K562 (cell line): ENCODE results near the gene TFPT. TPM values are rescaled to one million over a fixed set of nuclear protein-coding genes. Genes with fewer than 3 reads are reported as not detected.

ENCODE experiments used
- AFF4 ChIP-seq: sonication (generic); formaldehyde crosslinking; IDR thresholded peaks from 2 replicates; pipeline ENCODE4 v1.8.0; 2023; ENCODE audit warnings: mild to moderate bottlenecking, missing genetic modification reagents
- ATF7 ChIP-seq: fragments of 450-650 bp; IDR thresholded peaks from 2 replicates; pipeline ENCODE4 v1.7.1; 2014; ENCODE audit warnings: mild to moderate bottlenecking, moderate library complexity
- FOSL1 ChIP-seq: fragments of 200-800 bp; sonication (Bioruptor generic); conservative IDR thresholded peaks from 2 replicates; pipeline ENCODE4 v1.6.1; 2016; ENCODE audit warnings: missing genetic modification characterization, missing compliant biosample characterization
- KDM1A ChIP-seq, 2 experiments: fragments of 450-650 bp; IDR thresholded peaks; 2 replicates each; pipeline ENCODE4 v1.6.1; 2016; ENCODE audit warnings: mild to moderate bottlenecking in 2 of 2
- MGA ChIP-seq: fragments of 450-650 bp; IDR thresholded peaks from 2 replicates; pipeline ENCODE4 v1.6.1; 2016; ENCODE audit warnings: mild to moderate bottlenecking, moderate library complexity
- NR4A1 ChIP-seq, 2 experiments: fragments of 250-450 bp in 1 of 2; fragments of 450-650 bp in 1 of 2; sonication (Bioruptor Pico) in 1 of 2; IDR thresholded peaks; 2 replicates each; pipeline versions ENCODE4 v1.4.0 to v1.6.1; 2016 to 2020; ENCODE audit warnings: mild to moderate bottlenecking in 2 of 2, missing compliant biosample characterization in 1 of 2, missing genetic modification characterization in 1 of 2, moderate library complexity in 1 of 2
- NUFIP1 ChIP-seq: fragments of 450-650 bp; IDR thresholded peaks from 2 replicates; pipeline ENCODE4 v1.6.1; 2018; ENCODE audit not compliant: partially characterized antibody
- RAD21 ChIP-seq, 2 experiments: fragments of 250-450 bp in 1 of 2; fragments of 450-650 bp in 1 of 2; sonication (Bioruptor Pico) in 1 of 2; formaldehyde crosslinking in 1 of 2; IDR thresholded peaks in 1 of 2; conservative IDR thresholded peaks in 1 of 2; 2 replicates each; pipeline versions ENCODE4 v1.4.0 to v1.8.0; 2020 to 2022; ENCODE audit warnings: mild to moderate bottlenecking in 2 of 2, moderate library complexity in 1 of 2
- SNIP1 ChIP-seq: fragments of 450-650 bp; IDR thresholded peaks from 2 replicates; pipeline ENCODE4 v1.7.1; 2017; ENCODE audit warnings: low read depth, mild to moderate bottlenecking
- SRSF7 ChIP-seq: fragments of 200-400 bp; formaldehyde crosslinking; optimal IDR thresholded peaks from 2 replicates; pipeline ENCODE3; 2017; ENCODE audit warnings: mild to moderate bottlenecking, low read depth, low read length
- ZNF79 ChIP-seq: fragments of 250-450 bp; sonication (Bioruptor Pico); IDR thresholded peaks from 2 replicates; pipeline ENCODE4 v1.4.0; 2020; ENCODE audit warnings: low read depth, mild to moderate bottlenecking, moderate library complexity
- polyA plus RNA-seq, 8 experiments: library from polyadenylated mRNA; depleted of rRNA in 4 of 8; stranded (reverse) in 5 of 8; unstranded in 3 of 8; fragments of >200 nt; fragmentation: Nextera tagmentation in 2 of 8; fragmentation: Illumina TruSeq in 1 of 8; extraction: Ambion mirVana in 2 of 8; extraction: Trizol in 1 of 8; gene quantifications; 2 replicates each; pipeline versions ENCODE4 v1.2.1 to v1.2.3, GENCODE V29; 2011 to 2014; ENCODE audit warnings: inconsistent platforms in 1 of 8, missing spikeins in 1 of 8
- total RNA-seq, 7 experiments: library from RNA; depleted of rRNA in 6 of 7; stranded (reverse); fragments of >200 nt in 6 of 7; fragmentation: Illumina TruSeq in 2 of 7; extraction: Trizol in 2 of 7; gene quantifications; 2 replicates each; pipeline versions ENCODE4 v1.2.1 to v1.2.3, GENCODE V29; 2011 to 2021; ENCODE audit warnings: low replicate concordance in 1 of 7

Gene TFPT
- total and polyA plus RNA-seq, 9 of the 15 experiments (the other 6 are each of a cell fraction or from before 2014, with no cell fraction given): 0.72 to 16.4 (median 9.2) TPM

GRCh38 chr19:54115109-54116063 is at the start of gene TFPT, which contains the start of gene PRPF31 (continued):
- no peak; the same call in 1 of the 2 replicates for TF ChIP-seq MGA
- peak; percentile 90 for TF ChIP-seq ATF7
- no peak for TF ChIP-seq ZNF79 (CRISPR knock-in tag)
- no peak for TF ChIP-seq NR4A1 (CRISPR knock-in tag; IDR thresholded peaks at IDR 0.05)
- TF ChIP-seq NR4A1 (tag; IDR thresholded peaks at IDR 0.05): peak; percentile 90
- TF ChIP-seq NUFIP1: no peak
- peak; percentile 60; the same call in 1 of the 2 replicates for TF ChIP-seq FOSL1 (tag)
- TF ChIP-seq RAD21 (CRISPR knock-in tag; conservative IDR thresholded peaks at IDR 0.05 in 1 of 2, IDR thresholded peaks at IDR 0.05 in 1 of 2): no peak
- TF ChIP-seq SRSF7: no peak
- TF ChIP-seq AFF4 (CRISPR knock-in tag): peak; percentile 92; the same call in 1 of the 2 replicates
- no peak; a peak in 1 of 4 replicates for TF ChIP-seq KDM1A (IDR thresholded peaks at IDR 0.05)
- no peak for TF ChIP-seq SNIP1
